Endometrial microvascular endothelial cells (primary cell): ENCODE measurements around the gene NGLY1. TPM values are rescaled to one million over a fixed set of nuclear protein-coding genes. Genes with fewer than 3 reads are reported as not detected.

Source experiments
- in situ Hi-C: cut with HindIII; loops from 2 replicates; pipeline ENCODE4 v1.10.0; 2017; ENCODE audit warnings: low sequenced_read_pairs, low pct_unique_long_range_greater_than_20kb; ENCODE audit errors: inconsistent ontology term
- total RNA-seq: library from RNA; depleted of rRNA; stranded (reverse); fragments of >200 nt; gene quantifications from one replicate; pipeline ENCODE4 v1.2.3, GENCODE V29; 2015; ENCODE audit errors: inconsistent ontology term

The NGLY1 gene
- total RNA-seq: 36.7 TPM

DNA sequence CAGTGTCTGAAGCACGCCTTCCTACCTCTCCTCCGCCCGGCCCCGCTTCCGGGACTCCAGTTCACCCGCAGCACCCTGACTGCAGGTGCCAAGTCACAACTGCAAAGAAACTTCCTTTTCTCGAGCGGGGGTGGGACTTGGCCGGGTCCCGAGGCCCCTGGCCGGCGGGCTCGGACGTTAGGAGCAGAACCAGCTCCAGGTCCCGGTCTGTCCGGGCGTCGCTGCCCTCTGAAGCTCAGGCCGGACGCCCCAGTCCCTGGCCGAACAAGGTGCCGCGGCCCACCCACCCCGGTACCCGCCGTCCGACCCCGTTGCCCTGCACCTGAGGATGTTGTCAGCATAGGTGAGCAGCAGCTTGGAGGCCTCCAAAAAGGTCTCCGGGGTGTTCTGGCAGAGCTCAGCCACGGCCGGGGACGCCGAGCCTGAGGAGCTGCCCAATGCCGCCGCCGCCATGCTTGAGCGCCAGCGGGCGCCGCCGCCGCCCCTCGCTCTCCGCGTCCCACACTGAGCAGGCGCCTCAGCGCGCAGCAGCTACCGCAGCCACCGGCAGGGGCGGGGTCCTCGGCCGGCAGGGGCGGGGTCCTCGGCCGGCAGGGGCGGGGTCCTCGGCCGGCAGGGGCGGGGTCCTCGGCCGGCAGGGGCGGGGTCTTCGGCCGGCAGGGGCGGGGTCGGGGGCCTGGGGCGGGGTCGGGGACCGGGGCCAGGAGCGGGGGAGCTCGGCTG lies at the start of gene NGLY1:
NGLY1 (minus strand) TSS at position 506 of the 723 bp plus-strand sequence; CDS start at position 453, 53 bp downstream.
- in situ Hi-C loops: no loop called here

DNA sequence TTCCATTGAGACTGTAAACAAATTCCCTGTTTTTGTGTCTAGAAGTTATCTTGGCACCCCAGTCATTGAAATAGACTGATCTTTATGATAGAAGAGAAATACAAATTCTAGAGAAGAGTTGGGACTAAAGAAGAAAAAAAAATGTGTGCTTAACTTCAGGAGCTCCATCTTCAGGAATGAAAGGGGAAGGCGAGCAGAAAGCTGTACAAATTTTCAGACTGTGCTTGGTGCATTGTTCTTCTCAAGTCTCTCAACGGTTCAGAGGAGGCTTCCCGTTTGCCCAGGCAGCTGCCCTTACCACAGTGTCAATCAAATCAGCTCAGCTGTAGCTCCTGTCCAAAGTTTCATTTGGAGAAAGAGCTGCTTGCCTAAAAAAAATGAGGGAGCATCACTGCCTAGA lies 48.3 kb upstream of the NGLY1 start:
- in situ Hi-C loops: no loop called here

DNA sequence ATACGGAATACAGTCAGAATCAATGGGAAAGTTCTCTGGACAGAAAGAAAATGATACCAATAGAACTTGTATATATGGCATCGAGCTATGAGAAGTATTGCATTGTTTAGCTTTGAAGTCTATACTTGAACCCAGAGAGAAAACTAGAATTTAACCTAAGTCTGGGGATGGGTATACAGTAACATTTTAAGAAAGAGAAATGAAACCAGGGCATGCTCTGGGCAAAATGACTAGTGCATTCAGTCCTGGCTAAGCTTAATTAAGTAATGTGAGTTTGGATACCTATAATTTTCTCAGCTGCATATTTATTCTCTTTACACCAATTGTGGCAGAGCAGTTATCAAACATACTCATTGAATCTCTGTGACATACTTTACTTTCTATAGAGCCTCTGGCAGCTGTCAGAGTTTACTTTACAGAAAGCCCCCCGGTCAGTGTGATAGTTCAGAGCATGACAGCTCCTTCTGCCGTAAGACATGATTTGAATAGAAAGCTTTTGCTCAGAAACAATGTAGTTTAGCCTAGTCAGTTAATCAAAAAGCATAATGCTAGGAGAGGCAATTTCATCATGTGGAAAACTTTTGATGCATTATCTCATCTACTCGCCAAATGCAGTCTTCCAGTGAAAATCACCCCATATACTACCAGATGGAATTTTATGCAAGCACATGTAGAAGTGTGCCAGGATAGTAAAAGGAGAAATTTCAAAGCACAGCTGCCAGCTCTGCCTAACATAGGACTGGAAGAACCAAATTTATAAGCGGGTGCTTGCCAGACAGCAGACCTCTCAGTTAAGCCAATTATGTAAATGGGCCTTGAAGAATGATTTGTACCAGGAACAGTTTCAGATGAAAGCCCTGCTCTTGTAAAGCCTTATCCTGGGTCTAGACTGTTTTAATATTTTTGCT lies 47.4 kb upstream of the NGLY1 start:
- in situ Hi-C loops: no loop called here

- in situ Hi-C loops: no loop called here
Measured at GRCh38 chr3:25826510-25826909, 43.3 kb upstream of the NGLY1 start.

- in situ Hi-C loops: no loop called here
Measured at GRCh38 chr3:25823314-25823713, 40.1 kb upstream of the NGLY1 start.

- in situ Hi-C loops: no loop called here
Measured at GRCh38 chr3:25821746-25822573, 38.7 kb upstream of the NGLY1 start.

DNA sequence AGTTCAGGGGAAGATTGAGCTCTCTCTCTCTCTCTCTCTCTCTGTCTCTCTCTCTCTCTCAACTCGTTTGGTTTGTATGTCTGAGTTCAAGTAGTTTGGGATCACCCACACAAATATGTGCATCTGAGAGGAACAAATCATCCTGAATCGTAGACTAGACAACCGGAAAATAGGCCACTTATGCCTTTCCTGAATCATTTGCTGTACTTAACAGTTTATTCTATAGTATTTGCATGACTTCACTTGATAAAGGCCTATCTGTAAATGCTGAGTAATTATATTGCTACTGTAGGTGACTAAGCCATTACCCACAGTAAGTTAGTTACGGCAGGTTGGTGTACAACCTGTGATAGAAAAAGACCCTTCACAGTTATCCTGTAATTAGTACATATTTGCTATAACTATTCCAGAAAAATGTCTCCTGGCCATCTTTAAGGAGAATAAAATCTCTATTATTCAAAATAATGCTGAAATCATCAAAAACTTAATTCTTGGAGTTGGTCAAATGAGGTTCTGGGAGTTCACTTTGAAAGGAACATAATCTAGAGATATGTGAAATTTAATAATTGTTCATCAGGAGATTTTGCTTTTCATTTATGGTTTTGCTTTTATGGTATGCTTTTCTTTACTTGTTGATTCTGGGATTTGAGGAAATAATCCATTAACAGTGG lies 37.7 kb upstream of the NGLY1 start:
- in situ Hi-C loops: no loop called here

DNA sequence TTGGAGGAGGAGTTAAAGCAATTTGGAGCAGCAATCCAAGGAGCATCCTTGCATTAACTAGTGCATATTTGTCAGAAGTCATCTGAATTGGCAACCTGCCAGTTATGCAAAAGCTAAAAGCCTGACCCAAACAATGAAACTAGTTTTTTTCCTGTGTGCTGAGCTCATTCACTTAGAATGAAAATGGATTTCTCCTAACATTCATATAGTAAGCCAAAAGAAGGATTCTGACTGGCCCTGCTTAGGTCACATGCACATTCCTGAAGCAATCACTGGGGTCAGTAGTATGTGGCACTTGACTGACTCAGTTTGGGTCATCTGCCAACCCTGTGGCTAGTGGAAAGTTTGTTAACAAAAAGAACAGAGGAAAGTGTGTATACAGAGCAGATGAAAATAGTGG lies 37.1 kb upstream of the NGLY1 start:
- in situ Hi-C loops: no loop called here

DNA sequence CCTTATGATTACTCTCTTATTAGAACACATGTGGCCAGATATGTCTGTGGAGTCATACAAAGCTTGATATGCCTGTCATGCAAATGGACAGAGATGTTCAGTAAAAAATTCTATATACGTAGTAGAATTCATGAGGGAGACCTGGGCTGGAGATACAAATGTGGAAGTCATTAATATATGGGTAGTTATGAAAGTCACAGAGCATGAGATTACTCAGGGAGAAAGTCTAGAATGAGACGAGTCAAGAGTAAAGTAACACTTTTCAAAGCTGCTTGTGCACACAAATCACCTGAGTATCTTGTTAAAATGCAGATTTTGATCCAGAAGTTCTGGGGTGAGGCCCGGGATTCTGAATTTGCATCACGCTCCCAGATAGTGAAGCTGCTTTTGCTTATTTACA lies 35.1 kb upstream of the NGLY1 start:
- in situ Hi-C loops: no loop called here

DNA sequence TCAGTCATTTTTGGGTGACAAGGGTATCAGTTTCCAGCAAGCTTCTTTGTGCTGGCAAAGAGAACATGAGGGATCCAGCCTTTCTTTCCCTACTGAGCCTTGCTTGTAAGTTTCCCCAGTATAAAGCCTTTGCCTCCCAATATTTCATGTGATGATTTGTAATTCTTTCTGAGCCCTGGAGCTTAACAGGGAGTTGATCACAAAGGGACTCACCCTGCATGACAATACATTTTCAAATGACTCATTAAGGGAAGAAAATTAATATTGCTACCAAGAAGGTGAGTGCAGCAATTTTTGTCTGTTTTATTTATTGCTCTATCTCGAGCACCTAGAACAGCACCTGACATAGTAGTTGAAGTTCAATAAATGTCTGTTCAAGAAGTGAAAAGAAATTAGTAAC lies 34.4 kb upstream of the NGLY1 start:
- in situ Hi-C loops: no loop called here

DNA sequence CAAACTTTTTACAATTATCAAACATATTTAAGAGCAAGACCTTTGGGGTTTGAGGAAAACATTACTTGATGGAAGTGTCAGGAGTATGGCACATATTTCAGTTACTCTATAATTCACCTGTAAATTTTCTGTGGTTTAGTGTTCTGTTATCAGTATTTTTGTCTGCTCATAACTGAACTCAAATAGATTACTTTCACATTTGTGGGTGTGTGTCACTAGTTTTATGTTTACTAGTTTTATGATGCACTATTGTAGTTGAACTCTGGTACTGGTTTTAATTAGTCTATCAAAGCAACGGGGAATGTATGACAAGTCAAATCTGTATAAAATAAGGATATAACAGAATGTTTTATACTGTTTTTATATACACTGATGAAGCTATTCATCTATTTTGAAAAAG lies 33.9 kb upstream of the NGLY1 start:
- in situ Hi-C loops: no loop called here

DNA sequence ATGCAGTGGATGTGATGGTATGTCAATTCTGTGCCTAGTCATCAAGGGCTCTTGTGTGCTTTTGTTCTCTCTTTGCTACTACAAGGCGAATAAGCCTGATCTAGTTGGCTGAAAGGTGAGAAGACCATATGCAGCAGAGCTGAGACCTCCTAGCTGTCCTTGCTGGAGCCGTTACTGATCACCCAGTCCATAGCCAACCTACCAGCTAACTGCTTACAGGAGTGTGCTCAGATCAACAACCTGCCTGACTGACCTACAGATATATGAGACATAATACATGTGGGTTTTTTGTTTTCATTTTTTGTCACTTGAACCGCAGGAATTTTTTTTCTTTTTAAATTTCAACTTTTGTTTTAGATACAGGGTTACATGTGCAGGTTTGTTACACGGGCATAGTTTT lies 29.4 kb upstream of the NGLY1 start:
- in situ Hi-C loops: no loop called here

GRCh38 chr3:25804676-25805075 lies 21.4 kb upstream of the NGLY1 start:
- in situ Hi-C loops: no loop called here

GRCh38 chr3:25803833-25804232 lies 20.6 kb upstream of the NGLY1 start:
- in situ Hi-C loops: no loop called here

GRCh38 chr3:25801786-25802185 lies 18.5 kb upstream of the NGLY1 start:
- in situ Hi-C loops: no loop called here

DNA sequence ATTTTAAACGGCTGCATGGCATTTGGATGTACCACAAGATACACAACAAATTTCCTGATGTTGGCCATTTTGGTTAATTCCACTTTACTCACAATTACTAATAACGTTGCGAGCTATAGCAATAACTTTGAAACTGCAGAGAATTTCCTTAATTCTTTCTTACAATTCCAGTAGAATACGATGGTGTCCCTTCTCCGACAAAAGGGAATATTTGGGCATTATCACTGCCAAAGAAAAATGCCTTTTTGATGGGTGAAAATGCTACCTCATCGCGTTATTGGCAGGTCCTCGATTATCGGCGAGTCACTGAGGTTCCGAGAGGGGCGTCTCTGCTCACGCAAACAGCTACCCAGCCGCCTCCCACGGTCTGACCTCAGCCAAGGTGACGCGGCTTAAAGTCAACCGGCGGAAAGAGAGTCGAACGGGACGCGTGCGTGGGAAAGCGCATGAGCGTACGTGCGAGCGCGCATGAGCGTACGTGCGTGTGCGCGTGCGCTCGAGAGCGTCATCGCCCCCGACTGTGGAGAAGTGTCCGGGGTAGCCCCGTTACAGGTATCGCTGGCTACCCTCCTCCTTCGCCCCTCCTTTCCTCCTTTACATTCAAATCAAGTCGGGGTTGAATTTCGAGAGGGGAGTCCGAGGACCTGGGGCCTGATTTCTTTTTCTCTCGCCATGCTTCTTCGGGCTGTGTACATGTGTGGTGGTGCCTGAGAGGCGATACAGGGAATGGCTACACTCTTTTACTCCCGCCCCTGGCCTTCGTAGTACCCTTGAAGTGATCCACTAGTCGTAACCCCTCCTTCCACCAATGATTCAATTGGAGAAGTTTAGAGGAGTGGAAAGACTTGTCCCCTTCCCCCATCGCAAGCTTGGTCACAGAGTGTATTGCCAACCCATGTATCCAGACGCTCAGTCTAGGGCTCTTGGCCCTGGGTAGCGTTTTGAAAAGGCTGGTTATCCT lies 6.6 kb upstream of the NGLY1 start, which contains the start of gene OXSM:
OXSM (plus strand) TSS at position 495 of the 961 bp plus-strand sequence. CDS start 931 bp downstream, outside the sequence.
- in situ Hi-C loops: no loop called here

- in situ Hi-C loops: no loop called here
Measured at GRCh38 chr3:25789209-25789595, 6.0 kb upstream of the NGLY1 start.

DNA sequence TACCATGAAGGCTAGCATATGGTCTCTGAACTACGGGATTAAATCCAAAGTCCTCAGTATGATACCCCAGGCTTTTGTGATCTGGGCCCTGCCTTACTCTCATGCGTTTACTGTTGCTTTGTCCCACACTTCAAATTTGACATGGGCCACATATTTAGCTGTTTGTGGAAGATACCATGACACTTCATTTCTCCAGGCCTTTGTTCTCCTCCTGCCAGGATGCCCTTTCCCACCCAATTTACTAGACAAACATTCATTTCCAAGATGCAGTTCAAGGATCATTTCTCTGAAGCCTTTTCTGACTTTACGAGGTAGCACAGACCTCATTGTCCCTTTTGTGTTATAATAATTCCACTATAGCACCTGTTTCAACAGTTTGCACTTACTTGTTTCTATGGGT lies 4.4 kb upstream of the NGLY1 start:
- in situ Hi-C loops: no loop called here
